H1 (cell line): ENCODE results near the gene C1orf52. TPM values are rescaled to one million over a fixed set of nuclear protein-coding genes. Genes with fewer than 3 reads are reported as not detected.

Experiments used
- BRCA1 ChIP-seq: IDR thresholded peaks from 2 replicates; pipeline ENCODE4 v1.6.1; 2012; ENCODE audit warnings: low read depth, low read length, improper control_type of control experiment
- CHD1 ChIP-seq: IDR thresholded peaks from 2 replicates; pipeline ENCODE4 v1.6.1; 2012; ENCODE audit warnings: low read depth, low read length, improper control_type of control experiment
- TBP ChIP-seq: IDR thresholded peaks from 2 replicates; pipeline ENCODE4 v1.6.1; 2011; ENCODE audit warnings: low read depth, low read length, improper control_type of control experiment
- YY1 ChIP-seq: IDR thresholded peaks from 2 replicates; pipeline ENCODE4 v1.6.1; 2011; ENCODE audit warnings: low read depth, mild to moderate bottlenecking, low read length
- polyA plus RNA-seq, 7 experiments: library from polyadenylated mRNA; depleted of rRNA in 3 of 7; stranded (reverse) in 5 of 7; unstranded in 2 of 7; fragments of >200 nt in 5 of 7; fragments of 200-250 nt in 2 of 7; gene quantifications; 1 replicate in 5 of 7; 2 replicates in 1 of 7; 4 replicates in 1 of 7; pipeline versions ENCODE4 v1.2.1 to v1.2.3, GENCODE V29; 2011 to 2013; ENCODE audit warnings: missing spikeins in 2 of 7, mixed read lengths in 2 of 7
- total RNA-seq: library from RNA; stranded (reverse); fragmentation: NEBNext Ultra II Directional; extraction: Animal tissue kit (Norgen Biotek cat#: 25700); gene quantifications from 2 replicates; pipeline ENCODE4 v1.2.1, GENCODE V29; 2021

C1orf52 gene
- total and polyA plus RNA-seq, 2 of the 8 experiments (the other 6 are each of a cell fraction or from before 2014, with no cell fraction given): 29.2 to 39.1 TPM

GRCh38 chr1:85214654-85215053, 44.8 kb downstream of the C1orf52 start (continued):
- TF ChIP-seq BRCA1: no peak
- TF ChIP-seq CHD1: no peak
- TF ChIP-seq YY1: no peak
- no peak for TF ChIP-seq TBP
- TF ChIP-seq, all 59 proteins: peak for 0
